ENCODE data around the gene S1PR2.

DNA sequence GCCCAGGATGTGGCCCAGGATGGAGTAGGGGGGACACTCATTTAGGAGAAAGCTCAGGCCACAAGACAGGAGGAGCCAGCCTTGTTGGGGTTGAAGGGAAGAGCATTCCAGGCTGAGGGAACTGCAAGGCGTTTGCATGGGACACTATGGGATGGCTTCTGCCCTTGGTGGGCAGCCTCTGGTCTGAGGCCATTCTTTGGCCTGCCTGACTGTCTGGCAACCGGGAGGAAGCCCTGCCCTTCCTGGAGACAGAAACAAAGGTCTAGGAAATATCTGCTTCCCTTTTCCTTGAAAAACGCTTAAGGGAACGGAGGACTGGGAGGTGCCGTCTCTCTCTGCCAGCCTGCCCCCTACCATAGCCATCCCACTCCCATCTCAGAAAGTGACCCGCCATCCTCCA lies 36.9 kb upstream of the S1PR2 start:
- TF ChIP-seq EP300 (IDR thresholded peaks at IDR 0.05) (peak in 1 of 4 donors; percentile 53), CTCF (IDR thresholded peaks at IDR 0.05) (no peak), POLR2A (IDR thresholded peaks at IDR 0.05) (peak in 1 of 4 donors; percentile 26)
